ENCODE measurements around the gene SLC35F1.
"Not testable (repeated sequence)": the region's sequence is repeated elsewhere in the genome, so short reads cannot be mapped to it uniquely, and the experiment has no call there.

The SLC35F1 gene

DNA sequence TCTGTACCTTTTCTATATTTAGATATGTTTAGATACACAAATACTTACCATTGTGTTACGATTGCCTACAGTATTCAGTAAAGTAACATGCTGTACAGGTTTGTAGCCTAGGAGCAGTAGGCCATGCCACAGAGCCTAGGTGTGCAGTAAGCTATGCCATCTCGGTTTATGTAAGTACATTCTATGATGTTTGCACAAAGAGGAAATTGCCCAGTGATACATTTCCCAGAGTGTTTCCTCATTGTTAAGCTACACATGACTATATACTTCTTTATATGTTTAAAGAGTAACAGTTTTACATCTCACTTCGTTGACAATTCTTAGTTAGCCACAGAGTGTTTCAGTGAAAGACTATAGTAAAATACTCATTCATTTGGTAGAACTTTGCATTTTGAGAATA, 51.5 kb downstream of the SLC35F1 start:
- H2AFZ ChIP-seq (ENCODE audit: low read depth, low read length), result no peak overlapping the region

DNA sequence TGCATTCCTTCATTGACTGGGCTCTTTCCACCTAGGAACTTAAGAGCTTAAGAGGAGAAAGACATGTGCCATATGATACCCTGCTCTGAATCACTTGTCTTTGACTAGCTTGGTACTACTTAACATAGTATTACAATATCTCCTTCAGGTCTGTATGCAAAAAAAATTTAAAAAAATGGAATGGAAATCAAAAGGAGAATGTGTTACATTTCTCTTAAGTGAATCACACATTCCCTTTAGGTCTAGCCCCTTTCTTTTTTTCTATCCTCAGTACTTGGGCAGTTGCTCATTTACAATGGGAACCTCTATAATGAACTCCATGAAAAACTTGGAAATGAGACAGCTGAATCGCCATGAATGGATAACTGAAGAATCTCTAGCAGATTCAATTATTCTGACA, 53.8 kb downstream of the SLC35F1 start:
- H3K4me3 ChIP-seq (ENCODE audit: low read depth in 1 of 2, low read length in 2 of 2), result no peak overlapping the region
- no peaks in the 10 kb centered on the region for H3K9me3 ChIP-seq (ENCODE audit: insufficient read depth, low read length, severe bottlenecking)
- no peak overlapping the region for H3K27ac ChIP-seq (ENCODE audit: low read length)
- H3K4me1 ChIP-seq (ENCODE audit: insufficient read depth, low read length), result no peaks in the 10 kb centered on the region
- H3K9ac ChIP-seq (ENCODE audit: low read depth, low read length), result no peak overlapping the region
- no peak overlapping the region for H2AFZ ChIP-seq (ENCODE audit: low read depth, low read length)
- TF ChIP-seq EZH2 (IDR thresholded peaks at IDR 0.05; ENCODE audit: borderline replicate concordance, low read depth, low read length, severe bottlenecking), result no peak
- TF ChIP-seq, protein P1, sequence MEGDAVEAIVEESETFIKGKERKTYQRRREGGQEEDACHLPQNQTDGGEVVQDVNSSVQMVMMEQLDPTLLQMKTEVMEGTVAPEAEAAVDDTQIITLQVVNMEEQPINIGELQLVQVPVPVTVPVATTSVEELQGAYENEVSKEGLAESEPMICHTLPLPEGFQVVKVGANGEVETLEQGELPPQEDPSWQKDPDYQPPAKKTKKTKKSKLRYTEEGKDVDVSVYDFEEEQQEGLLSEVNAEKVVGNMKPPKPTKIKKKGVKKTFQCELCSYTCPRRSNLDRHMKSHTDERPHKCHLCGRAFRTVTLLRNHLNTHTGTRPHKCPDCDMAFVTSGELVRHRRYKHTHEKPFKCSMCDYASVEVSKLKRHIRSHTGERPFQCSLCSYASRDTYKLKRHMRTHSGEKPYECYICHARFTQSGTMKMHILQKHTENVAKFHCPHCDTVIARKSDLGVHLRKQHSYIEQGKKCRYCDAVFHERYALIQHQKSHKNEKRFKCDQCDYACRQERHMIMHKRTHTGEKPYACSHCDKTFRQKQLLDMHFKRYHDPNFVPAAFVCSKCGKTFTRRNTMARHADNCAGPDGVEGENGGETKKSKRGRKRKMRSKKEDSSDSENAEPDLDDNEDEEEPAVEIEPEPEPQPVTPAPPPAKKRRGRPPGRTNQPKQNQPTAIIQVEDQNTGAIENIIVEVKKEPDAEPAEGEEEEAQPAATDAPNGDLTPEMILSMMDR (IDR thresholded peaks at IDR 0.05; ENCODE audit: borderline replicate concordance, extremely low read depth, low read length, poor library complexity, severe bottlenecking), result no peak
- H4K20me1 ChIP-seq (ENCODE audit: insufficient read depth, low read length), result no peaks in the 10 kb centered on the region
- H3K4me2 ChIP-seq (ENCODE audit: insufficient read depth, low read length), result no peak overlapping the region
- no peaks in the 10 kb centered on the region for H3K36me3 ChIP-seq (ENCODE audit: insufficient read depth, low read length)
- H3K79me2 ChIP-seq (ENCODE audit: insufficient read depth, low read length), result no peaks in the 10 kb centered on the region
- ATAC-seq (ENCODE audit: insufficient read depth, low read depth) (no peak), DNase-seq (no peak)
- no peaks in the 10 kb centered on the region for H3K27me3 ChIP-seq (ENCODE audit: insufficient read depth, low read length, poor library complexity)

More for the DNA sequence above, 51.5 kb downstream of the SLC35F1 start:
- no peak overlapping the region for H3K9ac ChIP-seq (ENCODE audit: low read depth, low read length)
- no peaks in the 10 kb centered on the region for H4K20me1 ChIP-seq (ENCODE audit: insufficient read depth, low read length)
- DNase-seq (no peak), ATAC-seq (ENCODE audit: insufficient read depth, low read depth) (no peak)
- no peaks in the 10 kb centered on the region for H3K4me1 ChIP-seq (ENCODE audit: insufficient read depth, low read length)
- no peaks in the 10 kb centered on the region for H3K27me3 ChIP-seq (ENCODE audit: insufficient read depth, low read length, poor library complexity)
- H3K36me3 ChIP-seq (ENCODE audit: insufficient read depth, low read length), result no peaks in the 10 kb centered on the region
- no peaks in the 10 kb centered on the region for H3K9me3 ChIP-seq (ENCODE audit: insufficient read depth, low read length, severe bottlenecking)
- no peaks in the 10 kb centered on the region for H3K79me2 ChIP-seq (ENCODE audit: insufficient read depth, low read length)
- TF ChIP-seq, protein P1 (IDR thresholded peaks at IDR 0.05; ENCODE audit: borderline replicate concordance, extremely low read depth, low read length, poor library complexity, severe bottlenecking), result no peak
- TF ChIP-seq EZH2 (IDR thresholded peaks at IDR 0.05; ENCODE audit: borderline replicate concordance, low read depth, low read length, severe bottlenecking), result no peak
- H3K4me3 ChIP-seq (ENCODE audit: low read depth in 1 of 2, low read length in 2 of 2), result no peak overlapping the region
- H3K4me2 ChIP-seq (ENCODE audit: insufficient read depth, low read length), result no peak overlapping the region
- H3K27ac ChIP-seq (ENCODE audit: low read length), result no peak overlapping the region

DNA sequence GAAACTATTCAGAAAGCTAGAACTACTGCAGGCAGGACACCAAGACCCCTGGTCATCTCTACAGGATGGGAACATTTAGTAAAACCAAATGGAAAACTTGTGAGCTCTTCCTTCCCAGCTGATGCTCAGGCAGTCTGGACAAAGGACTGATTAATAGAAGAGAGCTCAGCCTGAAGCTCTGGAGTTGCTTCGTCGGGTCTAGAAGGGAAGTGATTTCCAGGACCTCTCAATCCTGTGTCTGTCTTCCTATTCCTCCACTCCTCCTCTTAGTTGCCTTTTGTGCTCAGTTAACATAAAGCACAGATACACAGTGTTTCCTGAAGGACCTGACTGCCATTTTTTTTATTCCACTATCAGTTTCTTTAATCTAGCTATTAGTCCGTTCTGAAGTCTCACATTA, 54.2 kb downstream of the SLC35F1 start:
- DNase-seq (no peak), ATAC-seq (ENCODE audit: insufficient read depth, low read depth) (no peak)
- no peaks in the 10 kb centered on the region for H3K4me1 ChIP-seq (ENCODE audit: insufficient read depth, low read length)
- H3K9ac ChIP-seq (ENCODE audit: low read depth, low read length), result no peak overlapping the region
- H3K36me3 ChIP-seq (ENCODE audit: insufficient read depth, low read length), result no peaks in the 10 kb centered on the region
- no peaks in the 10 kb centered on the region for H3K27me3 ChIP-seq (ENCODE audit: insufficient read depth, low read length, poor library complexity)
- H3K4me2 ChIP-seq (ENCODE audit: insufficient read depth, low read length), result no peak overlapping the region
- no peaks in the 10 kb centered on the region for H3K79me2 ChIP-seq (ENCODE audit: insufficient read depth, low read length)
- no peak overlapping the region for H3K4me3 ChIP-seq (ENCODE audit: low read depth in 1 of 2, low read length in 2 of 2)
- TF ChIP-seq, protein P1 (IDR thresholded peaks at IDR 0.05; ENCODE audit: borderline replicate concordance, extremely low read depth, low read length, poor library complexity, severe bottlenecking), result no peak
- no peak for TF ChIP-seq EZH2 (IDR thresholded peaks at IDR 0.05; ENCODE audit: borderline replicate concordance, low read depth, low read length, severe bottlenecking)
- H4K20me1 ChIP-seq (ENCODE audit: insufficient read depth, low read length), result no peaks in the 10 kb centered on the region
- no peak overlapping the region for H2AFZ ChIP-seq (ENCODE audit: low read depth, low read length)
- H3K27ac ChIP-seq (ENCODE audit: low read length), result no peak overlapping the region
- no peaks in the 10 kb centered on the region for H3K9me3 ChIP-seq (ENCODE audit: insufficient read depth, low read length, severe bottlenecking)

DNA sequence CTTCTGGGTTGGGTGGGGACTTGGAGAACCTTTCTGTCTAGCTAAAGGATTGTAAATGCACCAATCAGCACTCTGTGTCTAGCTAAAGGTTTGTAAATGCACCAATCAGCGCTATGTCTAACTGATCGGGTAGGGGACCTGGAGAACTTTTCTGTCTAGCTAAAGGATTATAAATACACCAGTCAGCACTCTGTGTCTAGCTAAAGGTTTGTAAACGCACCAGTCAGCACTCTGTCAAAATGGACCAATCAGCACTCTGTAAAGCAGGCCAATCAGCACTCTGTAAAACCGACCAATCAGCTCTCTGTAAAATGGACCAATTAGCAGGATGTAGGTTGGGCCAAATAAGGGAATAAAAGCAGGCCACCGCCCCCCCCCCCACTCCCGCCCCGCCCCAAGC, 58.7 kb downstream of the SLC35F1 start:
- H3K36me3 ChIP-seq (ENCODE audit: insufficient read depth, low read length); H3K4me2 ChIP-seq (ENCODE audit: insufficient read depth, low read length); H3K4me1 ChIP-seq (ENCODE audit: insufficient read depth, low read length); ATAC-seq (ENCODE audit: insufficient read depth, low read depth); DNase-seq; H3K27ac ChIP-seq (ENCODE audit: low read length); H3K9me3 ChIP-seq (ENCODE audit: insufficient read depth, low read length, severe bottlenecking); H3K79me2 ChIP-seq (ENCODE audit: insufficient read depth, low read length); H3K9ac ChIP-seq (ENCODE audit: low read depth, low read length); H3K27me3 ChIP-seq (ENCODE audit: insufficient read depth, low read length, poor library complexity); H3K4me3 ChIP-seq (ENCODE audit: low read depth in 1 of 2, low read length in 2 of 2); H4K20me1 ChIP-seq (ENCODE audit: insufficient read depth, low read length); H2AFZ ChIP-seq (ENCODE audit: low read depth, low read length): not testable (repeated sequence)
